22Rv1 (cell line): ENCODE data around the gene DSCAML1.

Experiments used
- ZFX ChIP-seq: fragments of 450-650 bp; IDR thresholded peaks from 2 replicates; pipeline ENCODE4 v1.6.1; 2017; ENCODE audit warnings: antibody characterized with exemption, borderline replicate concordance
- TF ChIP-seq, protein P1 (sequence below): fragments of 450-650 bp; IDR thresholded peaks from 2 replicates; pipeline ENCODE4 v1.5.1; 2017; ENCODE audit warnings: mild to moderate bottlenecking

- TF ChIP-seq, protein P1, sequence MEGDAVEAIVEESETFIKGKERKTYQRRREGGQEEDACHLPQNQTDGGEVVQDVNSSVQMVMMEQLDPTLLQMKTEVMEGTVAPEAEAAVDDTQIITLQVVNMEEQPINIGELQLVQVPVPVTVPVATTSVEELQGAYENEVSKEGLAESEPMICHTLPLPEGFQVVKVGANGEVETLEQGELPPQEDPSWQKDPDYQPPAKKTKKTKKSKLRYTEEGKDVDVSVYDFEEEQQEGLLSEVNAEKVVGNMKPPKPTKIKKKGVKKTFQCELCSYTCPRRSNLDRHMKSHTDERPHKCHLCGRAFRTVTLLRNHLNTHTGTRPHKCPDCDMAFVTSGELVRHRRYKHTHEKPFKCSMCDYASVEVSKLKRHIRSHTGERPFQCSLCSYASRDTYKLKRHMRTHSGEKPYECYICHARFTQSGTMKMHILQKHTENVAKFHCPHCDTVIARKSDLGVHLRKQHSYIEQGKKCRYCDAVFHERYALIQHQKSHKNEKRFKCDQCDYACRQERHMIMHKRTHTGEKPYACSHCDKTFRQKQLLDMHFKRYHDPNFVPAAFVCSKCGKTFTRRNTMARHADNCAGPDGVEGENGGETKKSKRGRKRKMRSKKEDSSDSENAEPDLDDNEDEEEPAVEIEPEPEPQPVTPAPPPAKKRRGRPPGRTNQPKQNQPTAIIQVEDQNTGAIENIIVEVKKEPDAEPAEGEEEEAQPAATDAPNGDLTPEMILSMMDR, result no peak
- no peak for TF ChIP-seq ZFX
These were observed 552 bp downstream of the DSCAML1 start for GRCh38 chr11:117796456-117796871.
